Muscle of arm (tissue), 12 donors: ENCODE data around the gene ACOT7. TPM values are rescaled to one million over a fixed set of nuclear protein-coding genes. Genes with fewer than 3 reads are reported as not detected.
"Not testable (repeated sequence)": the region's sequence is repeated elsewhere in the genome, so short reads cannot be mapped to it uniquely, and the experiment has no call there.

Experiments
- DNase-seq: peaks from one replicate; pipeline ENCODE4 v3.0.0-alpha.2; 2013
- polyA plus RNA-seq, 12 donors: library from polyadenylated mRNA; unstranded; fragments of 120-200 nt; gene quantifications; one replicate each; pipeline ENCODE4 v1.2.1, GENCODE V29; 2013; ENCODE audit not compliant: insufficient read length in 12 of 12

ACOT7 gene
- polyA plus RNA-seq, 12 donors = 12.8 to 21.3 (median 15.5) TPM; not detected in 1

DNA sequence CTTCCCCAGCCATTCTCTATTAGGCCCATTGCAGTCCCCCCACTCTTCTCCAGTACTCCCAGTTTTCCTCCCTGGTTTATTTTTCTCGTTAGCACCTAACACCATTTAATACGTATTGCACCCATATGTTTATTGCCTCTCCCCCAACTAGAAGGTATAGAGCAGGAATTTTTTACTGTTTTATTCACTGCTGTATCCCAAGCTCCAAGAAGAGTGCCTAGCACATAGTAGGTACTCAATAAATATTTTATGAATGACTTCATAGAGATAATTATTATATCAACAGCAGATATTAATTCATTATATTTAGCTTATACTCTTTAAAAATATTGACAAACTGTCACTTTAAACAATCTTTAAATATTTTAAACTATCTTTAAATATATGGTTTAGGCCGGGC lies 5.7 kb upstream of the ACOT7 start:
- DNase-seq = no peak

DNA sequence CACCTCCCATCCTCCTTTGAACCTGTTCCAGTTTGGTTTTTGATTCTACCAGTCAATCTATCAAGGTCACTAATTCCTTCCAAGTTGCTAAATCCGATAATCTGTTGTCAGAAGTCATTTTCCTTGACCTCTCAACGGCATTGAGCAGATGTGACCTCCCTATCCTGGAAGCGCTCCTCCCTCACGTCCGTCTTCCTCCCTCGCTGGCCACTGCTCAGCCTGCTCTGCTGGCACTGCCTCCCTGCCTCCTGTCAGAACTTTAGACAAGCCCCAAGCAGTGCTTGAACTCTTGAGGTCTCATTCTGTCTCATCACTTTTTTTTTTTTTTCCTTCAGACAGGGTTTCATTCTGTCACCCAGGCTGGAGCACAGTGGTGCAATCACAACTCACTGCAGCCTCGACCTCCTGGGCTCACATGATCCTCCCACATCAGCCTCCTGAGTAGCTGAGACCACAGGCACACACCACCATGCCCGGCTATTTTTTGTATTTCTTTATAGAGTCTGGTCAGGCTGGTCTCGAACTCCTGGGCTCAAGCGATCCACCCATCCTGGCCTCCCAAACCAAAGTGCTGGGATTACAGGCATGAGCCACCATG lies 4.4 kb upstream of the ACOT7 start:
- no peak for DNase-seq

DNA sequence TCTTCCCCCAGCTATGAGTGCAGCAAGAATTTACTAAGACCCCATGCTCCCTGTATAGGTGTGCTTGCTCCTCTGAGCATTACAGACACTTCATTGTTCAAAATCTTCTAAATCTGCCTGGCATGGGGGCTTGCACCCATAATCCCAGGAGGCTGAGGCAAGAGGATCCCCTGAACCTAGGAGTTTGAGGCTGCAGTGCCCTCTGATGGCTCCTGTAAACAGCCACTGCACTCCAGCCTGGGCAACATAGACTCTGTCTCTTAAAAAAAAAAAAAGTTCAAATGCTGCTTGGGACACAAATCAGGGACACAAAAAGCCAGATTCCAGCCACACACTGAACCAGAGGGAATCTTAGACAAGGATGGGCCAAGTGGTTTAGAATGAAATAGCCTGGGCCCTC lies 3.4 kb upstream of the ACOT7 start:
- DNase-seq = no peak

DNA sequence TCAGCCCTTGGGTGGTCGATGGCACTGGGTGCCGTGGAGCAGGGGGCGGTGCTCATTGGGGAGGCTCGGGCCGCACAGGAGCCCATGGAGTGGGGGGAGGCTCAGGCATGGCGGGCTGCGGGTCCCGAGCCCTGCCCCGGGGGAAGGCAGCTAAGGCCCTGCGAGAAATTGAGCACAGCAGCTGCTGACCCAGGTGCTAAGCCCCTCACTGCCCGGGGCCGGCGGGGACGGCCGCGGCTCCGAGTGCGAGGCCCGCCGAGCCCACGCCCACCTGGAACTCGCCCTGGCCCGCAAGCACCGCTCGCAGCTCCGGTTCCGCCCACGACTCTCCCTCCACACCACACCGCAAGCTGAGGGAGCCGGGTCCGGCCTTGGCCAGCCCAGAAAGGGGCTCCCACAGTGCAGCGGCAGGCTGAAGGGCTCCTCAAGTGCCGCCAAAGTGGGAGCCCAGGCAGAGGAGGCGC lies 2.2 kb upstream of the ACOT7 start:
- DNase-seq = not testable (repeated sequence)

DNA sequence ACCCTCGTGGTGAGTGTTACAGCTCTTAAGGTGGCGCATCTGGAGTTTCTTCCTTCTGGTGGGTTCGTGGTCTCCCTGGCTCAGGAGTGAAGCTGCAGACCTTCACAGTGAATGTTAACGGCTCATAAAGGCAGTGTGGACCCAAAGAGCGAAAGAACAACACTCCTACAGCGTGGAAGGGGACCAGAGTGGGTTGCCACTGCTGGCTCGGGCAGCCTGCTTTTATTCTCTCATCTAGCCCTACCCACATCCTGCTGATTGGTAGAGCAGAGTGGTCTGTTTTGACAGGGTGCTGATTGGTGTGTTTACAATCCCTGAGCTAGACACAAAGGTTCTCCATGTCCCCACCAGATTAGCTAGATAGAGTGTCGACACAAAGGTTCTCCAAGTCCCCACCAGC lies 1.6 kb upstream of the ACOT7 start:
- not testable (repeated sequence) for DNase-seq

DNA sequence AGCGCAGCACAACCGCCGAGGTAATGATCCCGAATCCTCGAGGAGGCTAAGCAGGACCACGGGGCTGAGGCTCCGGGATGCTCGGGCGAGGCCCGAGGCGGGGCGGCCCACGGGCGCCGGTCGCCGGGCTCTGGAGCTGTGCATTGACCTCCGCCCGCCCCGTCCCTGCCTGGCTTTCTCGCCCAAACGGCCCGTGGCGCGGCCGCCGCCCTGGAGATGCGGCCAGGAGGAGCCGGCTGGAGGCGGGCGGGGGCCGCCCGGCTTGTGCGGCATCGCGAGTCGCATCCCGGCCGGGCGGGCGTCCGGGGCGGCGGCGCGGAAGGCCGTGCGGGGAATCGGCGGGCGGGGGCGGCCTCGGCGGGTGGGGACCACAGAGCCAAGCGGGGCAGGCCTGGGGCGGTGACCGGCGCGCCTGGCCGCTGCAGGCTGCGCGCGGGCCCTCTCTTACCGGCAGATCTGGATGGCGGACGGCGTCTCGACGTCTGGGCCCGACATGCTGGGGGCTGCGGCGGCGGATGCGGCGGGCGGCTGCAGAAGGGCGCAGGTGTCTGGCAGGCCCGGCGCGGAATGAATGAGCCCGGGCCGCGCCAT lies 663 bp downstream of the ACOT7 start:
- DNase-seq = no peak

DNA sequence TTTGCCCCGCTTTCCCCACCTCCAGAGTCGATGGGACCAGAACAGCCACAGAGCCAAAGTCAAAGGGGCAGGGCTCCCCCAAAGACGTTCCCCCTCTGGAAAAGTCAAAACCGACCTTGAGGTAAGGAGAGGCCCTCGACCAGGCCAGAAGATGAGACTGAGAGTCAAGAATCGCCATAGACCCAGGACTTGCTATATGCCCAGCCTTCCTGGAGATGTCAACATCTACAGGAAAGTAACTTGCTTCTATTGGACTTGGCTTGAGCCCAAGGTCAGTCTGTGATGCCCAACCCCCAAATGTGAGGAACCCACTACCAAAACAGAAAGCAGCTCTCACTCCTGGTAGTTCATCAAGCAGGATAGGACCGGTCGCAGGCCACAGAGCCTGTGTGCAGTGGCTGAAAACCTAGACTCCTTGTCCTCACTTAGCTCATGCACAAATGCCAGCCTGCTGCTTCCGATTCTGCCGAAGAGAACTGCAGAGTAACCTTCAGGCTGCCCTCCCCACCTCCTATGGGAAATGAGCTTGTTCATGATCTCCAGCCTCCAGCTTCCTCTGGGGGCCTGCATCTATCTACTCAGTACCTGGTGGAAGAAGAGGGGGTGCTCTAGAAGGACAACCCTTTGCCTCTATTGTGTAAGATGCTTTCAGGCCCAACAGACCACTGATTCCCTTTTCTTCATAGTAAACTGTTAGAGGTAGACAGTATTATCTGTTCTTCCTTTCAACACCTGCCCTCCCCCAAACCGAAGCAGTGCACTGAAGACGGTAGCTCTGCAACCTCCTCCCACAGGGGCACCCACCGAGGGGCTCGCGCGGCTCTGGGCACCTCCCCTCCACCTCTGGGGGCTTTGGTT lies 1.4 kb downstream of the ACOT7 start:
- no peak for DNase-seq

DNA sequence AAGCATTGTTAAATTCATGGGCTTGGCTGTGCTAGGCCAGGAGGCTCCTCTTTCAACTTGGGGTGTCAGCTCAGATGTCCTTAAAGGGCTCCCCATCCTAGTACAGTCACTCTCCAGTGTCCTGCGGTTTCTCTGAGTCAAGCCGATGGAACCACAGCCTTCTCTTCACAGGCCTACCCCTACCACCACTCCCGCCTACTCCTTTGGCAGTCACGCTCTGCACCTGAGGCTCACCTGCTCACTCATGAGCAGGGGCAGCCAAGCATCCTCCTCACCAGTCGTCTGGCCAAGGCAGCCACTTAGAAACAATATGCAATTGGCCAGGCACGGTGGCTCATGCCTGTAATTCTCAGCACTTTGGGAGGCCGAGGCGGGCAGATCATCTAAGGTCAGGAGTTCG lies 3.6 kb downstream of the ACOT7 start:
- DNase-seq = no peak

DNA sequence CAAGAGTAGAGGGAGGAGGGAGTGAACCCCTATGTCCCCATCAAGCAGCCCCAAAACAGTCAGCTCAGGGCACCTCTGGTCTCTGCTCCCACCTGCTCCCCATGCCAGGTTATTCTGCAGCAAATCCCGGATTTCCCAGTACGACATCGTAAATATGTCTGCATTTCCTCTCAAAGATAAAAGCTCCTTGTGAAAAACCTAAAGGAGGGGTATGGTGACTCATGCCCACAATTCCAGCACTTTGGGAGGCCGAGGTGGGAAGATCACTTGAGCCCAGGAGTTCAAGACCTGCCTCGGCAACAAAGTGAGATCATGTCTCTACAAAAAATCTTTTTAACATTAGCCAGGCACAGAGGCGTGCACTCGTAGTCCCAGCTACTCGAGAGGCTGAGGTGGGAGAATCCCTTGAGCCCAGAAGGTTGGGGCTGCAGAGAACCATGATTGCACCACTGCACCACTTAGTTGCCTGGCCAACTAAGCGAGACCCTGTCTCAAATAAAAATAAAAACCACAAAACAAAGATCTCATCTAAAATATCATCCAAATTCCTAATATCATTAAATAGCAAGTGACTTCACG lies 7.1 kb downstream of the ACOT7 start:
- DNase-seq = no peak

DNA sequence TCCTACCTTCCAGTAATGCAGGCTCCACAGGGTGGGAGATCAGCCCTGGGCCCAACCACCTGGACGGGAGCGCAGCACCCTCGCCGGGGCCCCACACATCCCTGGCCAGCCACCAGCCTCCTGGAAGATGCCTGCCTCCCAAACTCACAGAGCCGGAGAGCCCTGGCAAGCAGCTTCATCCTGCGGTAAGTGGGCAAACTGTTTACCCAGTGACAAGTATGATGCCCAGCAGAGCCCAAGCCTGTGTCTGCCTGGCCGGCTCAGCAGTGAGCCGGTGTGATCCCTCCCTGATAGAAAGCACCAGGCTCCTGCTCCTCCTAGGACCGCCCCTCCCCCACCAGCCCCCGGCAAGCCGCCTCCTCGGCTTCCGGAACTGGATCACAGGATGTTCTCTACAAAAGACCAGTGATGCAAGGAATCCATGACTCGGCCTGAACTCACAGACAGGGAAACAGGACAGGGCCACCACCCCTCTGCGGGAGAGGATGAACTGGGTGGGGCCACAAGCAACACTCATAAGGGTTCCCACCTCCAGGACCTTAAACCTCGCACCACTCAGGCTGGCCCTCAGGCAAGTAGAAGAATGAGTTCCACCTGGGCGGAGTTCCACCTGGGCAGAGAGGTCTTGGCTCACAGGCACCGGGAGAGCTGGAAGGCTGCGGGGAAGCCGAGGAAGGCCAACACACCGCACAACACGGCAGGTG lies 7.9 kb downstream of the ACOT7 start:
- DNase-seq = no peak

DNA sequence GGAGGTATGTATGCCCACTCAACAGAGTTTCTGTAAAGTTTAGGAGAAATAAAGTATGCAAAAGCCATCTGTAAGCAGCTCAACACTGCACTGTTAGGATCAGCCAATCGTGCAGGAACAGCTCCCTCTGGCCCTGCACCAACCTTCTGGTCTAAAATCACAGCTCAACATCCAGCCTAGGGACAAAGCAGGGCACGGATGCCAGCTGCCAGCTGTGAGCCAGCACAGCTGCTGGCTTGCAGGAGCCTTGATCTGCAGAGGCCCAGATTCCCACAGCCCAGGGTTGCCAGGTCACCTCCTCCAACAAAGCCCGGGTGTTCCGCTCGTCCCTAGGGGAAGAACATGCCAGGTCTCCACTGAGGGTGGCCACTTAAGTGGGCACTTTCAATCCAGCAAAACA lies 8.6 kb downstream of the ACOT7 start:
- peak; percentile 42 for DNase-seq

DNA sequence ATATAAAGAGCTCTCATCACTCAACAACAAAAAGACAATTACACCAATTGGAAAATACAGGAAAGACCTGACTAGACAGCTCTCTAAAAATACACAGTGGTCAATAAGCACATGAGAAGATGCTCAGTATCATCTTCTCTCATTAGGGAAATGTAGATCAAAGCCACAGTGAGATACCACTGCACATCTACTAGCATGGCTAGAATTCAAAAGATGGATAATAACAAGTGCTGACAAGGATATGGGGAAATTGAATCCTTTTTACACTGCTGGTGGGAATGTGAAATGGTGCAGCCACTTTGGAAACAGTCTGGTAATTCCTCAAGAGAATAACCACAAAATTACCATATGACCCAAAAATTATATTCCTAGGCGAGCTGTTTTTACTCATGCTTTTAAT lies 9.4 kb downstream of the ACOT7 start:
- no peak for DNase-seq

DNA sequence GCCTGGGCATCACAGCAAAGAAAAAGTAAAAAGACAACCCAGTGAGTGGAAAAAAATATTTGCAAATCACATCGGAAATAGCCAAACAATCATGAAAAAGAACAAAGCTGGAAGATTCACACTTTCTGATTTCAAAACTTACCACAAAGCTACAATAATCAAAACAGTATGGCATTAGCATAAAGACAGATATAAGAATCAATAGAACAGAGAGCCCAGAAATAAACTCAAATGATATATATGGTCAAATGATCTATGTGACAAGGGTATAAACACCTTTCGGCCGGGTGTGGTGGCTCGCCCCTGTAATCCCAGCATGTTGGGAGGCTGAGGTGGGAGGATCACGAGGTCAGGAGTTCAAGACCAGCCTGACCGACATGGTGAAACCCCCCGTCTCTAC lies 13.5 kb downstream of the ACOT7 start:
- DNase-seq = no peak

DNA sequence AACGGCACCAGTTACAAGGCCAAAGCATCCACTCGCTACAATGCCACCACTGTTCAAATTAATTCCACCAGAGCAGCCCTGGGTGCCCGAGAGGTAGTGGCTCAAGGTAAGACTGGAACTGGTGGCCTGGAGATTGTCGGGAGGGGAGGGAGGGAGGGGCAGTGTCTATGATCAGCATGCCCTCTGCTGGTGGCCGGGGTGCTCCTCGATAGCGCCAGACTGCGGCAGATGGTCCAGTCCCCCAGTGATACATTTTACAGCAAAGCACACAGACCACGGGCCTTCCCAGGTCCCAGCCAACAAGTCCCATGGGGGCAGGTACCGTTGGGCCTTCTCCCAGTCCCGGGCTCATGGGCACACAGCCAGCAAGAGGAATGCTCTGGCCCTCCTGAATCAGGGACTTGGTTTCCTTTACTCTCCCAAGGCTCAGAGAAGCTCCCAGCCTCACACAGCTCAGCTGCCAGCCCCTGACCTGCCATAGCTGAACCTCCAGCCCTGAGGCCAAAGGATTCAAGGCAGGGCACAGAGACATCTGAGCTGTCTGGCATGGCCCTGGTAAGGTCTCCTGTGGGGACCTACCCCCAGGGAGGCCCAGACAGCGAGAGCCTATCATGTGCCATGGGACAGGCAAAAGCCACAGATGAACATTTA lies 15.3 kb downstream of the ACOT7 start:
- no peak for DNase-seq

DNA sequence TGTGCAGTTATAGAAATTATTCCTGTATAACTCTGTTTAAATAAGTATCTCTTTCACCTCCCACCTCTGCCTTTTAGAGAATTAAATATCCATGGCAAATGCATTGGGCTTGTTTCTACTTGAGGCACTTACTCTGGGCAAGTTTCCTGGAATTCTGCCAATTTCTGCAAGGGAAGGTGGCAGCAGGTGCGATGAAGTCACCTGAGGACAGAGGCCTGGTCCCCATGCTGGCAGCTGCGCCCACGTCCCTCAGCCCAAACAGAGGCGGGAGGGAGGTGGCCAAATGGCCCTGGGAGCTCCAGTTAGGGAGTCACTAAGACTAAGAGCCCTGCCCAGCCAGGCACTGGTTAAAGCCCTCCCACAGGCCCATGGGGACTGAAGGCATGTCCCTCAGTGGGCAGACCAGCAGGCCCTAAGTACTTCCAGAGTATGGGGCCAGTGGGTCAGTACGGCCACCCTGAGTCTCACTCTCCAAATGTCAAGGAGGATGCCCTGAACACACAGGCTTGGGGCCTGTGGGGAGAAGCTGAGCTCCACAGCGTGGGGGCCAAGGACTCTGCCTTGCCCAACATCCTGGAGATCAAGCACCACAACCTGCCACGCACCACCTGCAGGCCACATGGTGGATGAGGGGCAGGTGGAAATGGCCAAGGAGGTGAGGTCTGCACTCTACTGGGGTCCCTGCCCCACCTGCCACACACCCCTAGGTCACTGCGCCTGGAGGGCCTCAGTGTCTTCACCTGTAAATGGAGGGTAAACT lies 19.4 kb downstream of the ACOT7 start:
- no peak for DNase-seq

DNA sequence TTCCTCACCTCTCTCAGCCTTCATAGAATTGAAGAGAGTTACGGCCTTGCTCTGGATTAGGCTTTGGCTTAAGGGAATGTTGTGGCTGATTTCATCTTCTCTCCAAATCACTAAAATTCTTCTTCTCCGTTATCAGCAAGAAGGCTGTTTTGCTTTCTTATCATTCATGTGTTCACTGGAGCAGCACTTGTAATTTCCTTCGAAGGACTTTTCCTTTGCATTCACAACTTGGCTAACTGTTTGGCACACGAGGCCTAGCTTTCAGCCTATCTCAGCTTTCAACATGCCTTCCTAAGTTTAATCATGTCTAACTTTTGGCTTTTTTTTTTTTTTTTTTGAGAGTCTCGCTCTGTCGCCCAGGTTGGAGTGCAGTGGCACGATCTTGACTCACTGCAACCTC lies 21.3 kb downstream of the ACOT7 start:
- not testable (repeated sequence) for DNase-seq

DNA sequence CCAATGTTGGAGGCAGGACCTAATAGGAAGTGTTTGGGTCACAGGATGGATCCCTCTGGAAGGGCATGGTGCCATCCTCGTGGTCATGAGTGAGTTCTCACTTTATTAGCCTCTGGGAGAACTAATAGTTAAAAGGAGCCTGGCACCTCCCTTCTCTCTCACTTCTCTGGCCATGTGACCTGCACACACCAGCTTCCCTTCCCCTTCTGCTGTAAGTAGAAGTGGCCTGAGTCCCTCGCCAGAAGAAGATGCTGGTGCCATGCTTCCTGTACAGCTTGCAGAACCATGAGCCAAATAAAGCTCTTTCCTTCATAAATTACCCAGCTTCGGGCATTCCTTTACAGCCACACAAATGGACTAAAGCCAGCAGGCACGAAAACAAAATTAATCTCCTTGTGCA lies 23.6 kb downstream of the ACOT7 start:
- no peak for DNase-seq

DNA sequence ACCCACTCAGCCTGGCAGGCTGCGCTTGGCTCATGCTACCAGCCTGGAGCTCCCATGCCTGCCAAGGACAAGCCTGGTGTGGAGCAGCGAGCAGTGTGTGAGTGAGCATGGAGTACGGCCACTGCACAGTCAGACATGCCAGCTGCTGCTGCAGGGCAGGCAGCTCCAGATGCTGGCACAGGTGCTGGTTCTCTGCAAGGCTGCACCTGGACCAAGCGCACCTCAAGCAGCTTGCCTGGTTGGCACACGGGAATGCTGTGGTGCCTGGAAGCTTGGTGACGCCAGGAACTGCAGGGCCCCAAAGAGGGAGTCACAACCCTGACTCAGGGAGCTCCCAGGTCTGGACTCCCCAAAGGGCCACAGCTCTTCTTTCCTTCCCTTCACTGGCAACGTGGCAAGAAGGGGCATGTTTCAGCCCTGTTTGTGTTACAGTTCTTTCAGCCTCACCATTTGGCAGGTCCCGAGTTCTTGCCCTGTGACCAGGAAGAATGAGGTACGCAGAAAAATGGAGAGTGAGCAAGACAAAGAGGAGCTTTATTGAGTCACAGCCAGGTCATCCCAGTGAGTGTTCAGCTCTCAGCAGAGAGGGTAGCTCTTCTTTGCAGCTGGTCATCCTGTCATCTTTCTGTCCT lies 26.1 kb downstream of the ACOT7 start:
- no peak for DNase-seq

DNA sequence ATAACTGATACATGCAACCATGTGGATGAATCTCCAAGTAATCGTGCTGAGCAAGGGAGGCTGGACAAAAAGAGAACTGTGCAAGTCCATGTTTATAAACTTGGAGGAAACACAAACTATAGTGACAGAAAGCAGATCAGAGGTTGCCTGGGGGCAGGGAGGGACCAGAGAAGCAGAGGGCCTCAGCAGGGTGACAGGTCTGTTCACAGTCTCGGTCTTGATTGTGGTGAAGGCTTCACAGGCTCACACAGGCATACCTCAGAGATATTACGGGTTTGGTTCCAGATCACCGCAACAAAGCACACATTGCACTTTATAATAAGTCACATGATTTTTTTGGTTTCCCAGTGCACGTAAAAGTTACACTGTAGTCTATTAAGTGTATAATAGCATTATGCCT lies 28.5 kb downstream of the ACOT7 start:
- DNase-seq = no peak
